Measurements from ENCODE around the gene TARBP2.

DNA sequence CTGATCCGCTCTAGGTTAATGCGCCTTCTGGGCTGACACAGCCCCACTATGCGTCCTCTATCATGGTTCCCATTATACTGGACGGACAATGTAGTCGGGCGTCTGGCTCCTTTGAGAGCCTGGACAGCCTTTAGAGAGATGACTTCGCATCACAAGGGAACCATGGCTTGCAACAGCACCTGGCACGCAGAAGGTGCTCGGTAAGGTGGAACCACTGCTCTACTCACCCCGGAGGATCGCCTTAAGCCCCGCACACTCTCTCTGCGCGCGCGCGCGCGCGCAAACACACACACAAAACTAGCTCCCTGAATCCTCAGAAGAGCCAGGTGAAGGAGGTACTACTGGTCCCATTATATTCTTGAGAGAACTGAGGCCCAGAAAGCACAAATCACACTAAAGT lies 8.9 kb upstream of the TARBP2 start:
- TF ChIP-seq, protein P1, sequence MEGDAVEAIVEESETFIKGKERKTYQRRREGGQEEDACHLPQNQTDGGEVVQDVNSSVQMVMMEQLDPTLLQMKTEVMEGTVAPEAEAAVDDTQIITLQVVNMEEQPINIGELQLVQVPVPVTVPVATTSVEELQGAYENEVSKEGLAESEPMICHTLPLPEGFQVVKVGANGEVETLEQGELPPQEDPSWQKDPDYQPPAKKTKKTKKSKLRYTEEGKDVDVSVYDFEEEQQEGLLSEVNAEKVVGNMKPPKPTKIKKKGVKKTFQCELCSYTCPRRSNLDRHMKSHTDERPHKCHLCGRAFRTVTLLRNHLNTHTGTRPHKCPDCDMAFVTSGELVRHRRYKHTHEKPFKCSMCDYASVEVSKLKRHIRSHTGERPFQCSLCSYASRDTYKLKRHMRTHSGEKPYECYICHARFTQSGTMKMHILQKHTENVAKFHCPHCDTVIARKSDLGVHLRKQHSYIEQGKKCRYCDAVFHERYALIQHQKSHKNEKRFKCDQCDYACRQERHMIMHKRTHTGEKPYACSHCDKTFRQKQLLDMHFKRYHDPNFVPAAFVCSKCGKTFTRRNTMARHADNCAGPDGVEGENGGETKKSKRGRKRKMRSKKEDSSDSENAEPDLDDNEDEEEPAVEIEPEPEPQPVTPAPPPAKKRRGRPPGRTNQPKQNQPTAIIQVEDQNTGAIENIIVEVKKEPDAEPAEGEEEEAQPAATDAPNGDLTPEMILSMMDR (IDR thresholded peaks at IDR 0.05), result no peak
- no peak for TF ChIP-seq POLR2A (IDR thresholded peaks at IDR 0.05)

Measured in Peyer's patch (tissue), 4 donors.